Cardiac muscle cell (in vitro differentiated cells and primary cell): Measurements from ENCODE around the gene ATP1B3. TPM values are rescaled to one million over a fixed set of nuclear protein-coding genes. Genes with fewer than 3 reads are reported as not detected.

Source experiments
- DNase-seq, 2 donors: peaks; one replicate each; pipeline versions ENCODE4 v3.0.0 to v3.0.0-alpha.2; 2010 to 2017; ENCODE audit warnings: low read depth in 1 of 2, low spot score in 1 of 2
- H3K27ac ChIP-seq: fragments of 200-600 bp; sonication (generic); 2 replicates; pipeline ENCODE4 v1.5.1; 2016
- H3K27me3 ChIP-seq: fragments of 200-600 bp; sonication (generic); 2 replicates; pipeline ENCODE4 v1.6.0; 2016; ENCODE audit warnings: control low read depth
- H3K36me3 ChIP-seq: fragments of 200-600 bp; sonication (generic); 2 replicates; pipeline ENCODE4 v1.5.1; 2016; ENCODE audit warnings: control low read depth
- H3K4me1 ChIP-seq: fragments of 200-600 bp; sonication (generic); 2 replicates; pipeline ENCODE4 v1.8.1; 2017; ENCODE audit warnings: low read depth, mild to moderate bottlenecking, mixed run types
- H3K4me3 ChIP-seq: fragments of 200-600 bp; sonication (generic); 2 replicates; pipeline ENCODE4 v1.5.1; 2016; ENCODE audit warnings: mild to moderate bottlenecking
- H3K9me3 ChIP-seq: fragments of 200-600 bp; sonication (generic); 2 replicates; pipeline ENCODE4 v1.5.1; 2017; ENCODE audit warnings: low read depth, mild to moderate bottlenecking, control low read depth
- CTCF ChIP-seq: IDR thresholded peaks from 2 replicates; pipeline ENCODE4 v1.5.1; 2012; ENCODE audit warnings: low read depth, mild to moderate bottlenecking, low read length
- polyA plus RNA-seq: library from polyadenylated mRNA; unstranded; fragments of >200 nt; fragmentation: Nextera tagmentation; extraction: Ambion mirVana; gene quantifications from 2 replicates; pipeline ENCODE4 v1.2.1, GENCODE V29; 2016
- total RNA-seq: library from RNA; depleted of rRNA; stranded (reverse); fragments of >200 nt; gene quantifications from 2 replicates; pipeline ENCODE4 v1.2.3, GENCODE V29; 2016

ATP1B3 gene
- total and polyA plus RNA-seq, 2 experiments from 2014 or later = 25.1 to 148 TPM

- Histone ChIP-seq H3K27ac (no peak overlapping the region), H3K4me1 (peaks cover 2% of the 10 kb centered on the region), H3K9me3 (no peaks in the 10 kb centered on the region), H3K27me3 (no peaks in the 10 kb centered on the region), H3K4me3 (no peak overlapping the region), H3K36me3 (no peaks in the 10 kb centered on the region)
- DNase-seq = peak in 1 of 2 donors; percentile 59
- TF ChIP-seq CTCF = no peak
Measured at GRCh38 chr3:141940194-141940776, 63.8 kb downstream of the ATP1B3 start.

- Histone ChIP-seq H3K27ac (no peak overlapping the region), H3K36me3 (no peaks in the 10 kb centered on the region), H3K27me3 (no peaks in the 10 kb centered on the region), H3K4me3 (no peak overlapping the region), H3K9me3 (no peaks in the 10 kb centered on the region), H3K4me1 (peaks cover 2% of the 10 kb centered on the region)
- TF ChIP-seq CTCF = no peak
- DNase-seq = no peak
Measured at GRCh38 chr3:141941093-141941492, 64.7 kb downstream of the ATP1B3 start.

GRCh38 chr3:141942006-141942405 is 65.6 kb downstream of the ATP1B3 start:
- no peaks in the 10 kb centered on the region for H3K27me3 ChIP-seq
- peaks cover 2% of the 10 kb centered on the region for H3K4me1 ChIP-seq
- H3K36me3 ChIP-seq = no peaks in the 10 kb centered on the region
- H3K4me3 ChIP-seq = no peak overlapping the region
- no peaks in the 10 kb centered on the region for H3K9me3 ChIP-seq
- TF ChIP-seq CTCF = no peak
- DNase-seq = no peak
- no peak overlapping the region for H3K27ac ChIP-seq

- Histone ChIP-seq H3K36me3 (no peaks in the 10 kb centered on the region), H3K27ac (no peak overlapping the region), H3K4me1 (no peaks in the 10 kb centered on the region), H3K27me3 (no peaks in the 10 kb centered on the region), H3K9me3 (no peaks in the 10 kb centered on the region), H3K4me3 (no peak overlapping the region)
- no peak for DNase-seq
- TF ChIP-seq CTCF = no peak
Measured at GRCh38 chr3:141945726-141946485, 69.5 kb downstream of the ATP1B3 start.

GRCh38 chr3:141949399-141949798 is 73.0 kb downstream of the ATP1B3 start:
- no peak for TF ChIP-seq CTCF
- H3K27ac ChIP-seq = no peak overlapping the region
- H3K4me3 ChIP-seq = no peak overlapping the region
- H3K4me1 ChIP-seq = no peaks in the 10 kb centered on the region
- no peaks in the 10 kb centered on the region for H3K27me3 ChIP-seq
- H3K36me3 ChIP-seq = peaks cover 4% of the 10 kb centered on the region
- no peak for DNase-seq
- H3K9me3 ChIP-seq = no peaks in the 10 kb centered on the region
